GM21390 (cell line): ENCODE measurements around the gene TMSB10.
"Not testable (repeated sequence)": the region's sequence is repeated elsewhere in the genome, so short reads cannot be mapped to it uniquely, and the experiment has no call there.

Source experiments
- ATAC-seq: cut with Tn5 transposase; IDR thresholded peaks from one replicate; pipeline ENCODE4 v1.9.1; 2021; ENCODE audit not compliant: unreplicated experiment

The TMSB10 gene

GRCh38 chr2:84905181-84906107, at the start of gene TMSB10:
Gene TMSB10, plus strand, starts transcription at chr2:84905656.
- peak; percentile 65 for ATAC-seq

GRCh38 chr2:84855731-84856130, 49.7 kb upstream of the TMSB10 start:
- ATAC-seq: no peak

- peak; percentile 53 for ATAC-seq
Observed at GRCh38 chr2:84856787-84857186, 48.7 kb upstream of the TMSB10 start.

- ATAC-seq: no peak
Observed at GRCh38 chr2:84857566-84857965, 47.9 kb upstream of the TMSB10 start.

GRCh38 chr2:84858123-84858522, 47.3 kb upstream of the TMSB10 start:
- ATAC-seq: no peak

- ATAC-seq: no peak
Observed at GRCh38 chr2:84858937-84859336, 46.5 kb upstream of the TMSB10 start.

GRCh38 chr2:84861539-84861938, 43.9 kb upstream of the TMSB10 start:
- no peak for ATAC-seq

- no peak for ATAC-seq
Observed at GRCh38 chr2:84862006-84862405, 43.5 kb upstream of the TMSB10 start.

- peak; percentile 67 for ATAC-seq
Observed at GRCh38 chr2:84865181-84865783, 40.2 kb upstream of the TMSB10 start.

- ATAC-seq: no peak
Observed at GRCh38 chr2:84866122-84866521, 39.3 kb upstream of the TMSB10 start.

GRCh38 chr2:84868327-84868726, 37.1 kb upstream of the TMSB10 start:
- ATAC-seq: not testable (repeated sequence)

GRCh38 chr2:84870306-84870705, 35.1 kb upstream of the TMSB10 start:
- ATAC-seq: no peak

- ATAC-seq: not testable (repeated sequence)
Observed at GRCh38 chr2:84872691-84873090, 32.8 kb upstream of the TMSB10 start.

- no peak for ATAC-seq
Observed at GRCh38 chr2:84873350-84873749, 32.1 kb upstream of the TMSB10 start.

- no peak for ATAC-seq
Observed at GRCh38 chr2:84874381-84875212, 30.9 kb upstream of the TMSB10 start.

GRCh38 chr2:84875213-84875560, 30.3 kb upstream of the TMSB10 start:
- no peak for ATAC-seq

- not testable (repeated sequence) for ATAC-seq
Observed at GRCh38 chr2:84875619-84876018, 29.8 kb upstream of the TMSB10 start.

GRCh38 chr2:84876369-84876768, 29.1 kb upstream of the TMSB10 start:
- ATAC-seq: no peak

GRCh38 chr2:84878459-84878858, 27.0 kb upstream of the TMSB10 start:
- ATAC-seq: no peak

- ATAC-seq: no peak
Observed at GRCh38 chr2:84878896-84879583, 26.4 kb upstream of the TMSB10 start.
